Measurements from ENCODE around the gene POU3F3.

The POU3F3 gene

GRCh38 chr2:104836841-104837240 lies 17.1 kb upstream of the POU3F3 start:
- no peak overlapping the region for H3K4me3 ChIP-seq (ENCODE audit: low read depth, low read length)
- in situ Hi-C loops (cut with HindIII; ENCODE audit: low sequenced_read_pairs), result no loop called here
- TF ChIP-seq CTCF (IDR thresholded peaks at IDR 0.05; ENCODE audit: low read depth, low read length), result no peak
- no peak for DNase-seq (ENCODE audit: low read depth, low spot score)

- in situ Hi-C loops (cut with HindIII; ENCODE audit: low sequenced_read_pairs), result no loop called here
- H3K4me3 ChIP-seq (ENCODE audit: low read depth, low read length), result no peak overlapping the region
- no peak for TF ChIP-seq CTCF (IDR thresholded peaks at IDR 0.05; ENCODE audit: low read depth, low read length)
- no peak for DNase-seq (ENCODE audit: low read depth, low spot score)
These were observed 13.8 kb upstream of the POU3F3 start for GRCh38 chr2:104840156-104840555.

GRCh38 chr2:104840893-104841585 lies 12.9 kb upstream of the POU3F3 start:
- H3K4me3 ChIP-seq (ENCODE audit: low read depth, low read length), result no peak overlapping the region
- in situ Hi-C loops (cut with HindIII; ENCODE audit: low sequenced_read_pairs), result no loop called here
- no peak for DNase-seq (ENCODE audit: low read depth, low spot score)
- no peak for TF ChIP-seq CTCF (IDR thresholded peaks at IDR 0.05; ENCODE audit: low read depth, low read length)

GRCh38 chr2:104841744-104842143 lies 12.2 kb upstream of the POU3F3 start:
- TF ChIP-seq CTCF (IDR thresholded peaks at IDR 0.05; ENCODE audit: low read depth, low read length), result no peak
- DNase-seq (ENCODE audit: low read depth, low spot score), result no peak
- H3K4me3 ChIP-seq (ENCODE audit: low read depth, low read length), result no peak overlapping the region
- in situ Hi-C loops (cut with HindIII; ENCODE audit: low sequenced_read_pairs), result no loop called here

- H3K4me3 ChIP-seq (ENCODE audit: low read depth, low read length), result peak overlapping the region; percentile 47
- in situ Hi-C loops (cut with HindIII; ENCODE audit: low sequenced_read_pairs), result no loop called here
- peak; percentile 30 for DNase-seq (ENCODE audit: low read depth, low spot score)
- TF ChIP-seq CTCF (IDR thresholded peaks at IDR 0.05; ENCODE audit: low read depth, low read length), result no peak
These were observed 8.9 kb upstream of the POU3F3 start for GRCh38 chr2:104844807-104845551.

- in situ Hi-C loops (cut with HindIII; ENCODE audit: low sequenced_read_pairs), result no loop called here
- peak overlapping the region; percentile 47 for H3K4me3 ChIP-seq (ENCODE audit: low read depth, low read length)
- no peak for TF ChIP-seq CTCF (IDR thresholded peaks at IDR 0.05; ENCODE audit: low read depth, low read length)
- DNase-seq (ENCODE audit: low read depth, low spot score), result peak; percentile 35
These were observed 8.4 kb upstream of the POU3F3 start for GRCh38 chr2:104845552-104845931.
